Renal cortex interstitium (tissue), 15 donors: ENCODE results near the gene SEMA4B. TPM values are rescaled to one million over a fixed set of nuclear protein-coding genes. Genes with fewer than 3 reads are reported as not detected.
"Not testable (repeated sequence)": the region's sequence is repeated elsewhere in the genome, so short reads cannot be mapped to it uniquely, and the experiment has no call there.

ENCODE experiments used
- DNase-seq, 11 donors: peaks; one replicate each; pipeline ENCODE4 v3.0.0-alpha.2; 2013; ENCODE audit warnings: low read depth in 9 of 11, low spot score in 4 of 11; ENCODE audit errors: extremely low read depth in 1 of 11
- long read RNA-seq, 16 experiments: transcript quantifications; one replicate each; lab custom pipeline, GENCODE V29; 2026
- polyA plus RNA-seq, 3 donors: library from polyadenylated mRNA; unstranded; fragments of 120-200 nt; gene quantifications; one replicate each; pipeline ENCODE4 v1.2.1, GENCODE V29; 2013; ENCODE audit not compliant: insufficient read length in 3 of 3

SEMA4B gene, protein sequence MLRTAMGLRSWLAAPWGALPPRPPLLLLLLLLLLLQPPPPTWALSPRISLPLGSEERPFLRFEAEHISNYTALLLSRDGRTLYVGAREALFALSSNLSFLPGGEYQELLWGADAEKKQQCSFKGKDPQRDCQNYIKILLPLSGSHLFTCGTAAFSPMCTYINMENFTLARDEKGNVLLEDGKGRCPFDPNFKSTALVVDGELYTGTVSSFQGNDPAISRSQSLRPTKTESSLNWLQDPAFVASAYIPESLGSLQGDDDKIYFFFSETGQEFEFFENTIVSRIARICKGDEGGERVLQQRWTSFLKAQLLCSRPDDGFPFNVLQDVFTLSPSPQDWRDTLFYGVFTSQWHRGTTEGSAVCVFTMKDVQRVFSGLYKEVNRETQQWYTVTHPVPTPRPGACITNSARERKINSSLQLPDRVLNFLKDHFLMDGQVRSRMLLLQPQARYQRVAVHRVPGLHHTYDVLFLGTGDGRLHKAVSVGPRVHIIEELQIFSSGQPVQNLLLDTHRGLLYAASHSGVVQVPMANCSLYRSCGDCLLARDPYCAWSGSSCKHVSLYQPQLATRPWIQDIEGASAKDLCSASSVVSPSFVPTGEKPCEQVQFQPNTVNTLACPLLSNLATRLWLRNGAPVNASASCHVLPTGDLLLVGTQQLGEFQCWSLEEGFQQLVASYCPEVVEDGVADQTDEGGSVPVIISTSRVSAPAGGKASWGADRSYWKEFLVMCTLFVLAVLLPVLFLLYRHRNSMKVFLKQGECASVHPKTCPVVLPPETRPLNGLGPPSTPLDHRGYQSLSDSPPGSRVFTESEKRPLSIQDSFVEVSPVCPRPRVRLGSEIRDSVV
- polyA plus RNA-seq = 10 to 100 TPM; 32.0 to 46.5 (median 44.4) TPM
- long read RNA-seq, donor 1, partial matches to known transcripts = 0 of 2 reads
- long read RNA-seq, donor 1, other reads (novel, unspliced or antisense) = 0 of 2 reads
- long read RNA-seq, donor 2, partial matches to known transcripts = 0 of 3 reads
- long read RNA-seq, donor 2, other reads (novel, unspliced or antisense) = 0 of 3 reads
- long read RNA-seq, donor 3, transcript SEMA4B-201 (15 exons, 3,781 nt) = major isoform, 8 of 18 reads
- long read RNA-seq, donor 3, transcript SEMA4B-202 (14 exons, 3,807 nt) = major isoform, 8 of 18 reads
- long read RNA-seq, donor 3, partial matches to known transcripts = 0 of 18 reads
- long read RNA-seq, donor 3, other reads (novel, unspliced or antisense) = 0 of 18 reads
- long read RNA-seq, donor 4, partial matches to known transcripts = 0 of 4 reads
- long read RNA-seq, donor 4, other reads (novel, unspliced or antisense) = 0 of 4 reads
- long read RNA-seq, donor 5 = 0 reads
- long read RNA-seq, donor 6, partial matches to known transcripts = 0 of 2 reads
- long read RNA-seq, donor 6, other reads (novel, unspliced or antisense) = 0 of 2 reads
- long read RNA-seq, donor 7, partial matches to known transcripts = 0 of 5 reads
- long read RNA-seq, donor 7, other reads (novel, unspliced or antisense) = 0 of 5 reads
- long read RNA-seq, donor 8 = 0 reads
- long read RNA-seq, donor 9, partial matches to known transcripts = 0 of 5 reads
- long read RNA-seq, donor 9, other reads (novel, unspliced or antisense) = 0 of 5 reads
- long read RNA-seq, donor 10, partial matches to known transcripts = 9 of 11 reads
- long read RNA-seq, donor 10, other reads (novel, unspliced or antisense) = 0 of 11 reads
- long read RNA-seq, donor 11, partial matches to known transcripts = 15 of 19 reads
- long read RNA-seq, donor 11, other reads (novel, unspliced or antisense) = 0 of 19 reads
- long read RNA-seq, donor 12, partial matches to known transcripts = 0 of 1 reads
- long read RNA-seq, donor 12, other reads (novel, unspliced or antisense) = 0 of 1 reads
- long read RNA-seq, donor 13 = 0 reads
- long read RNA-seq, donor 14, transcript SEMA4B-202 (14 exons, 3,807 nt) = major isoform, 5 of 7 reads
- long read RNA-seq, donor 14, partial matches to known transcripts = 0 of 7 reads
- long read RNA-seq, donor 14, other reads (novel, unspliced or antisense) = 0 of 7 reads
- long read RNA-seq, donor 15, partial matches to known transcripts = 0 of 1 reads
- long read RNA-seq, donor 15, other reads (novel, unspliced or antisense) = 0 of 1 reads
- long read RNA-seq, donor 16, transcript SEMA4B-201 (15 exons, 3,781 nt) = major isoform, 6 of 49 reads
- long read RNA-seq, donor 16, partial matches to known transcripts = 32 of 49 reads
- long read RNA-seq, donor 16, other reads (novel, unspliced or antisense) = 0 of 49 reads

DNA sequence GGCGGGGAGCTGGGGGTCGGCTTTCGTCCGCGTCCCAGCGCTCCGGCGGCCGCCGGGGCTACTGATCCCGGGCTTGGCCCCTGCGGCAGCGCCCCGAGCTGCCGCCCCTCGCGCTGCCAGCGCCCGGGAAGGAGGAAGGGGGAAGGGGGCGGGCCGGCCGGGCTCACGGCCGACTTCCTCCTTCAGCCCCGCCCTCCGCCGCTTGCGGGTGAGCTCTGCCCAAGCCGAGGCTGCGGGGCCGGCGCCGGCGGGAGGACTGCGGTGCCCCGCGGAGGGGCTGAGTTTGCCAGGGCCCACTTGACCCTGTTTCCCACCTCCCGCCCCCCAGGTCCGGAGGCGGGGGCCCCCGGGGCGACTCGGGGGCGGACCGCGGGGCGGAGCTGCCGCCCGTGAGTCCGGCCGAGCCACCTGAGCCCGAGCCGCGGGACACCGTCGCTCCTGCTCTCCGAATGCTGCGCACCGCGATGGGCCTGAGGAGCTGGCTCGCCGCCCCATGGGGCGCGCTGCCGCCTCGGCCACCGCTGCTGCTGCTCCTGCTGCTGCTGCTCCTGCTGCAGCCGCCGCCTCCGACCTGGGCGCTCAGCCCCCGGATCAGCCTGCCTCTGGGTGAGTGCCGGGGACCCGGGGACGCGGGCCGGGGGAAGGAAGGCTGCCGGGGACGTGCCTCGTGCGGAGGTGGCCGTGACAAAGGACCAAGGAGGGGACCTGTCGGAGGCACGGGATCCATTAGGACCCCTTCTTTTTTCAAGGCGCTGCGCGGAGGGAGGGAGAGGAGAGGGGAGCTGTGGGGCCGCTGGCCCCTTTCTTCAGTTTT lies at the start of gene SEMA4B:
Gene SEMA4B (plus strand): TSS at position 201 of the 814 bp plus-strand sequence. CDS start 249 bp downstream, at position 450.
- peak in 3 of 11 donors; percentile 62 to 74 (median 72) for DNase-seq

DNA sequence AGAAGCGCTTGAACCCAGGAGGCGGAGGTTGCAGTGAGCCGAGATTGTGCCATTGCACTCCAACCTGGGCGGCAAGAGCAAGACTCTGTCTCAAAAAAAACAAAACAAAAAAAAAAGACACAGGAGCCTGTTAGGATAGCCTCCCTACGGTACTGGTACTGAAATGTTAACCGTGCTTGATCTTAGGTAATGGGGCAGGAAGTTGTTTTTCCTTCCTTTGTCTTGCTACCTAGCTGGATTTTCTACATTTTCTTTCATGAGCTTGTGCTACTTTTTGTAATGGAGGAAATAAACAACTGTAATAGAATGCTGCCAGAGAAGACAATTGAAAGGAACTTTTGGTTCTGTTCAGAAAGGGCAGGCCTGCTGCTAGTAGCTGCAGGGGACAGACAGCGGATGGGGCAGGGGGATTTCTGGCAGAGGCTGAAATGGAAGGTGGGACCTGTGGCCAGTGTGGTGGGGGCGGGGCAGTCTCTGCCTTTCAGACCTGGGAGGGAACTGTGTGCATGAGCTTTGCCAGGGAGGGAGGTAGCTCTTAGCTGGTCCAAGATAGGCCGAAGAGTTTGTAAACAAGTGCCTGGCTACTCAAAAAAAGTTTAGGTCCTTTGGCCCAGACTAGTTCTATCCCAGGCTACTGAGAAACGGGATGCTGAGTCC lies 49.0 kb upstream of the SEMA4B start:
- no peak for DNase-seq

DNA sequence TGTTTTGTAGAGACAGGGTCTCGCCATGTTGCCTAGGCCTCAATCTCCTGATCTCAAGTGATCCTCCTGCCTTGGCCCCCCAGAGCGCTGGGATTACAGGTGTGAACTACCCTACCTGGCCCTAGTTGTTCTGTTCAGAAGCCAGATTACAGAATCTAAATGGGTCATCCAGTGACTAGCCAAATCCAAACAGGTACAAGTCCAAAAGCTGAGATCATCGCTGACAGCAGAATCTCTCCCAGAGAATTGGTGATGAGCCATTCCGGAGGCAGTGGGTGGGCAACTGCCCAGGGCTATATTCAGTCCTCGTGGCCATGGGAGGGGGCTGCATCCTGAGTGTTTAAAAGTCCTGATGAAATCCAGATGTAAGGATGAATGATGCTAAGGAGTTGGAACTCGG lies 47.5 kb upstream of the SEMA4B start:
- no peak for DNase-seq

DNA sequence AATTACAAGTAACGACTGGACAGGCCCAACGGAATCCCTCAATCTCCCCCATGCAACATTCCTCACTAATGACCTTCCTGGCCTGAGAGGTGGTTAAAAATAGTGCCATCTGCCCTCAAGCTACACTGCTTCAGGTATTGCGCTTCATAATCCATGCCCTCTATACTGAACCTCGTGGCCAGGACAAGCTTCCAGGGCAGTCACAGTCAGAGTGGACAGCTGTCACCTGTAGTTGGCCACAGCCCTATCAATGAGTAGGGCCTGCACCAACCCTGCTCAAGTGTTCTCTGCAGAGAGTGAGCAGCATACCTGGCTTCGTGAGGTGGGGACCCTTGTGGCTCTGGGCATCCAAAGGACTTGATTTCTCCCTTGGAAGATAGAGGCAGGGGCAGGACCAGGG lies 46.9 kb upstream of the SEMA4B start:
- DNase-seq = no peak

DNA sequence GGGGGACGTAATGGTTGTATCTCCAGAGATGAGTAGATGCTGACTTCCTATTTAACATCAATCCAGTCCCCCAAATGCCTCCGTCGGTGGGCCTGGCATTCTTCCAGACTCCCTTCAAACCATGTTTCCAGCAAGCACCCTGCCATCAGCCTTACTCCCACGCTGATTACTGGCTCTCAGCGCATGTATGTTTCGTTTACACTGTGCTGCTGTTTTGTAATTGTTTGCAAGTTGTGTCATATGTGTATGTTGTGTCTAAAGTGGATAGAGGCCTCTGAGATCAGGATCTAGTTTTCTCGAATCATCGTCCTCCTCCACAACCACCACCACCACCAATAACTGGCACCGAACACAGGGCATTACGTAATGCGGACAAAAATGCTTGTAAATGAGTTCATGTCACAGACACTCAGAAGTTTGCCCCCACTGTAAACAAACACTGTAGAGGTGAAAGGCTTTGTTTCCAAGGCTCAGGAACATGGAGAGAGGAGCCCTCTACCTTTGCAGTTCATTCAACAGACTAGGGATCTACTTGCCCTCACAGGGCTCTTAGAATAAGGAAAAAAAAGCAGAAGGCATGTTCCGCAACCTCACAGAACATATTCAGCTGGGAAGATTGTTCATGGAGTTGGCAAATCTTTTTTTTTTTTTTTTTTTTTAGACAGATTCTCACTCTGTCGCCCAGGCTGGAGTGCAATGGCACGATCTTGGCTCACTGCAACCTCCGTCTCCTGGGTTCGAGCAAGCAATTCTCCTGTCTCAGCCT lies 46.1 kb upstream of the SEMA4B start:
- DNase-seq = no peak

DNA sequence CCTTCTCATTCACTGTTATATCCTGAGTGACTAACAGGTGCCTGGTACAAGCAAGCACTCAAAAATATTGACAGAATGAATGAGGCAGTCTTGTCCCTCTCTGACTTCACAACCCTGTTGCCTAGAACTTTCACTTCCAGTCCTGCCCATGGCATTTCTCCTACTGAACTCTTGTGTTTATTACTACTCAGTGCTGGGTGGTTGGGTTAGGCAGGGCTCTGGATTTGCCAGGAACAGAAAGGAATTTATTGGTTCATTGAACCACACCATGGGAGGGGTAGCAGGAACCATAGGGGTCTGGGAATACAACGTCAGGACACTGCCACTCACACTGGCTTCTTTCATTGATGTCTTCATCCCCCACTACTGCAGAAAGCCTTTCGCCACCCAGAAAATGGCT lies 41.9 kb upstream of the SEMA4B start:
- DNase-seq = no peak

DNA sequence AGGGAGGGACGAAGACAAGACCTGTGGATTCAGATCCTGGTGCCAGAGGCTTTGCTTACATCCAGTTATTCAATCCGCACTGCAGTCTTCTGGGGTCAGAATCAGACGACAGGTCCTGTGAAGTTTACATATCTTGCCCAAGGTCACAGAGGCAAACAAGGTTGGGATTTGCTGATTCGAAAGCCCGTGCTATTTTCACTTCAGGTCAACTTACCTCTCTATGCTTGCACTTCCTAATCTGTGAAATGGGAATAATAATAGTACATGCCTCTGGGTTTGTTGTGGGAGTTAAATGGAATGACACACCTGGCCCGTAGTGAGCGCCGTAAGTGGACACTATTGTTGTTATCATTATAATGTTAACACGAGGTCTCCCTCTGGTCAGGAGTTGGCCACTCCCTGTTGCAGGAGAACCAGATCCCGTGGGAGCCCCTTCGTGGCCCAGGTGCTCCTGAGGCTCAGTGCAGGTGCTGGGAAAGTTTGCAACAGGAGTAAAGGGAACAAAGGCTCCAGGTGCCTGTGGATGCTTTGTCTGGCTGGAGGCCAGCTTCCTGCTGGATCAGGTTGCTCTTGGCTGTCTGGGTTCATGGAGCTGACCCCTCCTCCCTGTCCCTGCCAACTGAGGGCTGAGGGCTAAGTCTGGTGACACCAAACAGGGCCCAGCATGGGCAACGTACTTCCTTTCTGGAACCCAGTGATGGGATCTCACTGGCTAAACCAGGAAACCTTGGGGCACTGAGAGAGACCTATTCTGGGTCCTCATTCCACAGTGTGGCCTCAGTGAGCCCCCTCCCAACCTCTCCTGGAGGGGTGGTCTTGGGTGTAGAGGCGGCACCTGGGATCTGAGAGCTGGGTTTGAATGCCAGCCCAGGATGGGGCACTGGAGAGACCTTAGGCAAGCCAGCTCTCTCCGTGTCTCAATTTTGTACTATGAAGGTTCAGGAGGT lies 40.1 kb upstream of the SEMA4B start:
- DNase-seq = peak in 1 of 11 donors; percentile 61

DNA sequence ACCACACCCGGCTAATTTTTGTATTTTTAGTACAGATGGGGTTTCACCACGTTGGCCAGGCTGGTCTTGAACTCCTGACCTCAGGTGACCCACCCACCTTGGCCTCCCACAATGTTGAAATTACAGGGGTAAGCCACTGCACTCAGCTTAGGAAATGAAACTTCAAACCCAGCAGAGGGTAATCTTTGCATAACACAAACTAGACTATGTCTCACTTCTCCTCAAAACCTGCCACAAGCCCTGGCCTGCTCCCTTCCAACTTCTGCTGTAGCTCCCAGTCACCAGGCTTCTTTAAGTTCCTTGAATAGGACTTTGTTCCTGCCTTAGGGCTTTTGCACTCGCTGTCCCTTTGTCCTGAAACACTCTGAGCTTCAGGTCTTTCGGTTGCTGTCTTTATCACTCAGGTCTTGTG lies 39.2 kb upstream of the SEMA4B start:
- DNase-seq = no peak

DNA sequence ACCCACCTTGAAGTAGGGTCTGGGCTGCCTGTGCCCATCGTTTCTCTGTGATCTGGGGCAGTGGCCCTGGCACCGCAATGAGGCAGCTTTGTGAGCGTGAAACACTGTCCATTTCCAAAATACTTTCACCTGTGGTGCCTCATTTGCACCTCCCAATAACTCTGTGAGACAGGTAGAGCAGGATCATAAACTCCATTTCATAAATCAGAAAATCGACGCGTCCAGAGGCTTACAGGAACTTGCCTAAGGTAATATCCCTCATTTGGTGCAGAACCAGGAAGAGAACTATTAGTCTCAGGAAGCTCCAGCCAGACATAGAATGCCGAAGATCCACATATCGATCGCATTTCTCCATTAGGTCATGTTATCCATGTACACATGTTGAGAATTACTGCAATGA lies 38.2 kb upstream of the SEMA4B start:
- no peak for DNase-seq

DNA sequence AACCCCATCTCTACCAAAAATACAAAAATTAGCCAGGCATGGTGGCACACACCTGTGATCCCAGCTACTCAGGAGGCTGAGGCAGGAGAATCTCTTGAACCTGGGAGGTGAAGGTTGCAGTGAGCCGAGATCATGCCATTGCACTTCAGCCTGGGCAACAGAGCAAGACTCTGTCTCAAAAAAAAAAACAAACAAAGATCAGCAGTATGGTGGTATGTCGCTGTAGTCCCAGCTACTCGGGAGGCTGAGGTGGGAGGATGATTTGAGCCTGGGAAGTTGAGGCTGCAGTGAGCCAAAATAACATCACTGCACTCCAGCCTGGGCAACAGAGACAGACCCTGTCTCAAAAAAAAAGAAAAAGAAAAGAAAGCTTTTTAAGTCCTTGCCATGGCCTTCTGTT lies 36.9 kb upstream of the SEMA4B start:
- DNase-seq = not testable (repeated sequence)

DNA sequence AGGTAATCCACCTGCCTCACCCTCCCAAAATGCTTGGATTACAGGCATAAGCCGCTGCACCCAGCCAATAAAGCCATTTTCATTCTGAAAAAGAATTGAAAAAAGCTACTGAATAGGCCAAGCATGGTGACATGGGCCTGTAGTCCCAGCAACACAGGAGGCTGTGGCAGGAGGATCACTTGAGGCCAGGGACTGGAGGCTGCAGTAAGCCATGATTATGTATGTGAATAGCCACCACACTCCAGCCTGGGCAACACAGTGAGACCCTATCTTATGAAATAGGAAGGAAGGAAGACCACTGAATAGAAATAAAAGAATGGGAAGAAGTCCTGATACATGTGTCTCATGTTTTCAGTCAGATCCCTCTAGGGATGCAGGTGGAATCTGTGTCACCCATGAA lies 36.0 kb upstream of the SEMA4B start:
- DNase-seq = no peak

DNA sequence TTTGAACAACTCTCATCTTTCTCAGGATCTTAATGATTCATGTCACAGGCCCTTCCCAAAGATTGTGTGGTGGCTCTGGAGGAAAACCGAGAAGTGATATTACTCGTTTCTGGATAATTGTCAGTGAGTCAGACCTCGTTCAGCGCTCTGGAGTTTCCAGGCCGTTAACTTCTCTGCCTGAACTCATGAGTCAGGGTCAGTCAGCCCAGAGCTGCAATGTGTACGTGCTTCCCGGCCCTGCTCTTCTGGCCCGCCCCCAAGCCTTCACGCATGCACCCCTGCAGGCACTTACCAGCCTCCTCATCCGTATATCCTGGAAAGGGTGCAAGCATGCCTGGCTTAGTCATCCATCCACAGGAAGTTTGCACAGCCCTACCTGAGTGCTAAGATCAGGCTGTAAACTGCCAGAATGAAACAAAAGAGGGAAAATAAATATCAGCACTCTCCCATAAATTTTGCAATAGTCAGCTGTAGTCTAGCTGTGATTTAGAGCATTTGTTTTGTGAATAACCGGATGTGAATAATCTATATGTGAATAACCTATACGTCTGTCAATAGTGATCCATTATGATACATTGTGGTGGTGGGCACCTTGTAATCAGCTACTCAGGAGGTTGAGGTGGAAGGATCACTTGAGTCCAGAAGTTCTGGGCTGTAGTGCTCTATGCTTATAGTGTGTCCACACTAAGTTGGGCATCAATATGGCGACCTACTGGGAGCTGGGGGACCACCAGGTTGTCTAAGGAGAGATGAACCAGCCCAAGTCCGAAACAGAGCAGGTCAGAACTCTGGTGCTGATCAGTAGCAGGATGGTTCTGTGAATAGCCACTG lies 35.3 kb upstream of the SEMA4B start:
- DNase-seq = peak in 5 of 11 donors; percentile 62 to 88 (median 81)

DNA sequence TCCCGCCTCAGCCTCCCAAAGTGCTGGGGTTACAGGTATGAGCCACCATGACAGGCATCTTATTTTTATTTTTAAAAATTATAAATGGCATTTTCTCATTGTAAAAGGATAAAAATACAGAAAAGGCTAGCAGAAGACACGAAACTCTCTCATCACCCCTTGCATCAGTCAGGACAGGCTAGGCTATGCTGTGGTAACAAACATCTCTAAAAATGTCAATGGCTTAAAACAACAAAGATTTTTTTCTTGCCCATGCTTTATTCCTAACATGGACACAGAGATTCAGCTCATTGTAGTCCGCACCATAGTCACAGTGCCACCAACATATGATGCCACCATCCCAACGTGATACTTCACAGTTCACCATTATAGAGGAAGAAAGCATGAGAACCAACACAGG lies 34.0 kb upstream of the SEMA4B start:
- no peak for DNase-seq
